Mesendoderm (in vitro differentiated cells): ENCODE measurements around the gene SPTBN1.

ENCODE experiments used
- DNase-seq: peaks from one replicate; pipeline ENCODE4 v3.0.0; 2013
- H2AK5ac ChIP-seq: 2 replicates; pipeline ENCODE4 v1.6.1; 2013; ENCODE audit warnings: low read length, inconsistent platforms
- H2BK120ac ChIP-seq: 2 replicates; pipeline ENCODE4 v1.6.1; 2013; ENCODE audit warnings: low read depth, mild to moderate bottlenecking, low read length, moderate library complexity, mixed read lengths
- H2BK15ac ChIP-seq: replicated peaks from 2 replicates; pipeline ENCODE4 v1.6.1; 2013; ENCODE audit warnings: low read depth, mild to moderate bottlenecking, moderate library complexity
- H2BK5ac ChIP-seq: 2 replicates; pipeline ENCODE4 v1.6.1; 2013; ENCODE audit warnings: low read length, inconsistent platforms
- H3K18ac ChIP-seq: 2 replicates; pipeline ENCODE4 v1.6.1; 2013; ENCODE audit warnings: mild to moderate bottlenecking, low read length, mixed read lengths
- H3K23ac ChIP-seq: one replicate; pipeline ENCODE4 v1.6.1; 2013; ENCODE audit warnings: low read length
- H3K27ac ChIP-seq: 2 replicates; pipeline ENCODE4 v1.5.1; 2013; ENCODE audit warnings: low read depth, mild to moderate bottlenecking, inconsistent platforms, low read length, moderate library complexity
- H3K27me3 ChIP-seq: 2 replicates; pipeline ENCODE4 v1.6.1; 2013; ENCODE audit warnings: low read length, control low read depth, mild to moderate bottlenecking, inconsistent platforms; ENCODE audit not compliant: insufficient read depth, poor library complexity
- H3K36me3 ChIP-seq: 2 replicates; pipeline ENCODE4 v1.6.1; 2013; ENCODE audit warnings: low read length, inconsistent platforms; ENCODE audit not compliant: control insufficient read depth, insufficient read depth
- H3K4ac ChIP-seq: one replicate; pipeline ENCODE4 v1.6.1; 2013; ENCODE audit warnings: low read depth, mild to moderate bottlenecking, low read length, moderate library complexity
- H3K4me1 ChIP-seq: 2 replicates; pipeline ENCODE4 v1.6.1; 2013; ENCODE audit warnings: low read depth, low read length, inconsistent platforms; ENCODE audit not compliant: control insufficient read depth
- H3K4me2 ChIP-seq: 2 replicates; pipeline ENCODE4 v1.6.1; 2013; ENCODE audit warnings: low read length
- H3K4me3 ChIP-seq: 2 replicates; pipeline ENCODE4 v1.5.1; 2013; ENCODE audit warnings: mild to moderate bottlenecking, low read length
- H3K56ac ChIP-seq: one replicate; pipeline ENCODE4 v1.6.1; 2013; ENCODE audit warnings: low read length
- H3K79me1 ChIP-seq: 2 replicates; pipeline ENCODE4 v1.6.1; 2013; ENCODE audit warnings: low read length, inconsistent platforms
- H3K79me2 ChIP-seq: 2 replicates; pipeline ENCODE4 v1.6.1; 2013; ENCODE audit warnings: mild to moderate bottlenecking, low read length; ENCODE audit not compliant: control insufficient read depth, insufficient read depth
- H3K9ac ChIP-seq: 2 replicates; pipeline ENCODE4 v1.6.1; 2013; ENCODE audit warnings: low read length, inconsistent platforms
- H4K5ac ChIP-seq: one replicate; pipeline ENCODE4 v1.6.1; 2013; ENCODE audit warnings: low read length
- H4K8ac ChIP-seq: one replicate; pipeline ENCODE4 v1.6.1; 2013; ENCODE audit warnings: low read depth, mild to moderate bottlenecking, control low read depth, low read length, moderate library complexity
- WGBS: extraction: QIAGEN DNeasy Blood & Tissue Kit; methylation state at CpG from one replicate; pipeline ENCODE4 v1.1.7; 2013; ENCODE audit warnings: low lambda C conversion rate, missing lambda C conversion rate; ENCODE audit not compliant: insufficient coverage; ENCODE audit errors: extremely low coverage; 5-methylcytosine and 5-hydroxymethylcytosine counted together

Gene SPTBN1

DNA sequence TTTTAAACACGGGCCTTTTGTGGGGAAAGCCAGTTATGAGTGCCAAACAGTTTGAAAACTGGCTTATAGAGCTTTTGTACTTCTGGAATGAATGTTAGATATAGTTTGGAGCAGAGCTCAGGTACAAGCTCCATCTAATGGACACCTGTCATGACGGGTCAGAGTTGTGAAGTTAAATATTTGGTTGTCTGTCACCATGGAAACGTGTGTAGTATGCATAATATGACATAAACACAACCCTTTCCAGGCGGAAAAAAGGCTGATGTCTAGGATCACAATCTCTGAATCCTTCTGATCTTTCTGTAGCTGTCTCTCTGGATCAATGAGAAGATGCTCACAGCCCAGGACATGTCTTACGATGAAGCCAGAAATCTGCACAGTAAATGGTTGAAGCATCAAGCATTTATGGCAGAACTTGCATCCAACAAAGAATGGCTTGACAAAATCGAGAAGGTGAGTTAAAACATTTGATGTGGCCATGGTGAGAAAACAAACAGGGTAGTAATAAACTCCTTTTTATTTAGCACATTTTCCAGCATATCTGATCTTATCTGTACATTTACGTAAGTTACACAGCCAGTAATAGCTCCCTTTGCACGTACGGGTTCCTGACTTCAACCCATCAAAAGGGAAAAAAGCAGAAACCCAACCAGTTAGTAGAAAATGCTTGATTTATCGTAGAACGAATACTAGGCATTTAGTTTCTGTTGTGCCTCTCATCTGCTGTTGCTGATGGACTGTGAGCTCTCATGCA lies 186.7 kb downstream of the SPTBN1 start:
- no peak overlapping the region for H3K9ac ChIP-seq
- no peak overlapping the region for H2AK5ac ChIP-seq
- no peaks in the 10 kb centered on the region for H3K4me1 ChIP-seq
- H3K18ac ChIP-seq, result no peak overlapping the region
- no CpG with 5 or more reads among the region's 11 CpGs for WGBS
- H3K79me2 ChIP-seq, result no peaks in the 10 kb centered on the region
- no peak overlapping the region for H4K8ac ChIP-seq
- no peak overlapping the region for H2BK120ac ChIP-seq
- H3K23ac ChIP-seq, result no peak overlapping the region
- no peak overlapping the region for H3K4ac ChIP-seq
- H3K4me2 ChIP-seq, result no peak overlapping the region
- no peak for DNase-seq
- no peak overlapping the region for H3K27ac ChIP-seq
- peaks cover 2% of the 10 kb centered on the region for H3K79me1 ChIP-seq
- H3K4me3 ChIP-seq, result no peak overlapping the region
- H2BK5ac ChIP-seq, result no peak overlapping the region
- peaks cover 16% of the 10 kb centered on the region for H3K36me3 ChIP-seq
- H2BK15ac ChIP-seq, result no peak overlapping the region
- H3K56ac ChIP-seq, result no peak overlapping the region
- no peaks in the 10 kb centered on the region for H3K27me3 ChIP-seq
- H4K5ac ChIP-seq, result no peak overlapping the region

DNA sequence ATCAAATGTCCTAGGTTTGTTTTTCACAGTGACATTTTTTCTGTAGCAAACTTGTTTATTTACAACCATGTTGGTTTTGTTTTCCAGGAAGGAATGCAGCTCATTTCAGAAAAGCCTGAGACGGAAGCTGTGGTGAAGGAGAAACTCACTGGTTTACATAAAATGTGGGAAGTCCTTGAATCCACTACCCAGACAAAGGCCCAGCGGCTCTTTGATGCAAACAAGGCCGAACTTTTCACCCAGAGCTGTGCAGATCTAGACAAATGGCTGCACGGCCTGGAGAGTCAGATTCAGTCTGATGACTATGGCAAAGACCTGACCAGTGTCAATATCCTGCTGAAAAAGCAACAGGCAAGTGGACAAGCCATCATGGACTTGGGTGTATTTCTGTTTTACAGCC lies 188.1 kb downstream of the SPTBN1 start:
- no peak overlapping the region for H3K27ac ChIP-seq
- no peak overlapping the region for H2AK5ac ChIP-seq
- no CpG with 5 or more reads among the region's 4 CpGs for WGBS

DNA sequence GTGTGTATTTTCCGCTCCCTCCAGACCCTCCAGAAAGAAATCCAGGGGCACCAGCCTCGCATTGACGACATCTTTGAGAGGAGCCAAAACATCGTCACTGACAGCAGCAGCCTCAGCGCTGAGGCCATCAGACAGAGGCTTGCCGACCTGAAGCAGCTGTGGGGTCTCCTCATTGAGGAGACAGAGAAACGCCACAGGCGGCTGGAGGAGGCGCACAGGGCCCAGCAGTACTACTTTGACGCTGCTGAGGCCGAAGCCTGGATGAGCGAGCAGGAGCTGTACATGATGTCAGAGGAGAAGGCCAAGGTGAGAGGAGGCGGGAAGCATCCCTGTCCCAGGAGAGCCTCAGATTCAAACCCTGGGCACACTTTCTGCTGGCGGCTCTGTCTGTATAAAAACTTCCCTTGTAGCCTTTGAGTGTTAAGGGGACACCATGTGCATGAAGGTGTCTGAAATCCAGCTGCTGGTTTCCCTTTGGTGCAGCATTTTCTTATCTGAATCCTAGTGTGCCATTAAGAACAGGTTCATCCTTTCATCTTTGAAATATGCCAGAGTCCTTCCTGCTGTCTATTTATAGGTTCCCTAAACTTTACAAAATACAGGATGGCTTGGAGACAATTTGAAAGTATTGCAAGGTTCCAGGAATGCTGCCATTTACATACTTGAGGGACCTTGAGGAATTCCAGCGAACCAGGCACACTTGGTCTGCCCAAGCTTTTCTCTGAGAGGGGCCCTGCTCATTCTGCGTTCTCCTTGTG lies 190.2 kb downstream of the SPTBN1 start:
- Histone ChIP-seq H3K79me1 (no peaks in the 10 kb centered on the region), H2BK5ac (no peak overlapping the region), H3K27ac (no peak overlapping the region), H3K36me3 (peaks cover 15% of the 10 kb centered on the region), H2BK120ac (no peak overlapping the region), H3K23ac (no peak overlapping the region), H3K9ac (no peak overlapping the region), H3K4me2 (no peak overlapping the region), H3K4me1 (no peaks in the 10 kb centered on the region), H3K79me2 (no peaks in the 10 kb centered on the region), H3K4ac (no peak overlapping the region), H2BK15ac (no peak overlapping the region), H3K4me3 (no peak overlapping the region), H3K56ac (no peak overlapping the region), H4K5ac (no peak overlapping the region), H3K27me3 (no peaks in the 10 kb centered on the region), H3K18ac (no peak overlapping the region), H2AK5ac (no peak overlapping the region), H4K8ac (no peak overlapping the region)
- no peak for DNase-seq
- WGBS, result no CpG with 5 or more reads among the region's 16 CpGs

More for the DNA sequence above, 188.1 kb downstream of the SPTBN1 start:
- DNase-seq, result no peak
- H2BK5ac ChIP-seq, result no peak overlapping the region
- H4K5ac ChIP-seq, result no peak overlapping the region
- H3K4me3 ChIP-seq, result no peak overlapping the region
- no peak overlapping the region for H3K18ac ChIP-seq
- H2BK15ac ChIP-seq, result no peak overlapping the region
- H3K4me1 ChIP-seq, result no peaks in the 10 kb centered on the region
- H3K4me2 ChIP-seq, result no peak overlapping the region
- H4K8ac ChIP-seq, result no peak overlapping the region
- H2BK120ac ChIP-seq, result no peak overlapping the region
- H3K4ac ChIP-seq, result no peak overlapping the region
- no peaks in the 10 kb centered on the region for H3K27me3 ChIP-seq
- no peak overlapping the region for H3K23ac ChIP-seq
- H3K79me1 ChIP-seq, result peaks cover 2% of the 10 kb centered on the region
- no peaks in the 10 kb centered on the region for H3K79me2 ChIP-seq
- H3K56ac ChIP-seq, result no peak overlapping the region
- peaks cover 16% of the 10 kb centered on the region for H3K36me3 ChIP-seq
- H3K9ac ChIP-seq, result no peak overlapping the region

DNA sequence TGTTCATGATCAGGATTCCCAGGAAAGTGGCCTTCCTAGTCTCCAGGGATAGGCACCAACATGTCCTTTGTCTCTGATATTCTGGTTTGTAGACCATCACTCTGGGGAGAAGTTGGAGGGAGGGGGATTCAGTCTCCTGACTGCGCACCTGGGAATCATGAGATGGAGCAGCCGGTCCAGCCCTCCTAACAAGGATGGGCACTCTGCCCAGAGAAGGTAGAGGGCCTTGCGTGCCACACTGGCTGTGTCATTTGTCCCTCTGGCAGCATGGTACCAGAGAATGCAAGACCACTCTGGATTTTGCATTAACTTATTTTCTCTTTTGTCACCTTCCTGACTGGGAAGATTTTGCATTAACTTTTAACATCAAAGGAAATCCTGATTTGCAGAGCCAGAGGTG lies 192.1 kb downstream of the SPTBN1 start:
- no peak overlapping the region for H3K4ac ChIP-seq
- no peak overlapping the region for H2BK120ac ChIP-seq
- no peak overlapping the region for H2BK5ac ChIP-seq
- DNase-seq, result no peak
- no peak overlapping the region for H4K8ac ChIP-seq
- H3K18ac ChIP-seq, result no peak overlapping the region
- no peak overlapping the region for H3K4me3 ChIP-seq
- no peak overlapping the region for H2AK5ac ChIP-seq
- H3K36me3 ChIP-seq, result peaks cover 12% of the 10 kb centered on the region
- no peak overlapping the region for H3K23ac ChIP-seq
- H3K9ac ChIP-seq, result no peak overlapping the region
- no peaks in the 10 kb centered on the region for H3K79me1 ChIP-seq
- no peaks in the 10 kb centered on the region for H3K27me3 ChIP-seq
- no peaks in the 10 kb centered on the region for H3K79me2 ChIP-seq
- H4K5ac ChIP-seq, result no peak overlapping the region
- H3K4me2 ChIP-seq, result no peak overlapping the region
- no CpG with 5 or more reads among the region's 3 CpGs for whole genome bisulfite sequencing
- no peak overlapping the region for H3K56ac ChIP-seq
- H3K27ac ChIP-seq, result no peak overlapping the region
- no peak overlapping the region for H2BK15ac ChIP-seq
- no peaks in the 10 kb centered on the region for H3K4me1 ChIP-seq

- H3K27ac ChIP-seq, result no peak overlapping the region
- H2BK5ac ChIP-seq, result no peak overlapping the region
- H3K18ac ChIP-seq, result no peak overlapping the region
- H3K4me1 ChIP-seq, result no peaks in the 10 kb centered on the region
- H2BK120ac ChIP-seq, result no peak overlapping the region
- H3K9ac ChIP-seq, result no peak overlapping the region
- no peak for DNase-seq
- no peaks in the 10 kb centered on the region for H3K79me2 ChIP-seq
- no peak overlapping the region for H4K8ac ChIP-seq
- H3K4me3 ChIP-seq, result no peak overlapping the region
- no peak overlapping the region for H3K4ac ChIP-seq
- H3K36me3 ChIP-seq, result peaks cover 12% of the 10 kb centered on the region
- no peak overlapping the region for H3K56ac ChIP-seq
- no peak overlapping the region for H2BK15ac ChIP-seq
- H4K5ac ChIP-seq, result no peak overlapping the region
- no peaks in the 10 kb centered on the region for H3K79me1 ChIP-seq
- no peak overlapping the region for H3K4me2 ChIP-seq
- WGBS, result no CpG with 5 or more reads among the region's 4 CpGs
- H3K23ac ChIP-seq, result no peak overlapping the region
- H3K27me3 ChIP-seq, result no peaks in the 10 kb centered on the region
- no peak overlapping the region for H2AK5ac ChIP-seq
Measured at GRCh38 chr2:54649191-54649590, 193.1 kb downstream of the SPTBN1 start.
